Memory B cell (primary cell): Measurements from ENCODE around the gene DNAJB11.
"Not testable (repeated sequence)": the region's sequence is repeated elsewhere in the genome, so short reads cannot be mapped to it uniquely, and the experiment has no call there.

ENCODE experiments used
- ATAC-seq: fragments of 150-1000 bp; cut with Tn5 transposase; 2 replicates; pipeline ENCODE4 v1.10.0; 2021; ENCODE audit warnings: low read depth, mild to moderate bottlenecking, moderate library complexity
- DNase-seq, 2 donors: peaks; one replicate each; pipeline ENCODE4 v3.0.0; 2022; ENCODE audit warnings: low spot score in 2 of 2
- H3K27ac Mint-ChIP-seq: one replicate; pipeline ENCODE4 v1.8.0; 2022; ENCODE audit warnings: mild to moderate bottlenecking, moderate library complexity, mixed read lengths
- H3K27me3 Mint-ChIP-seq: one replicate; pipeline ENCODE4 v1.8.0; 2022; ENCODE audit warnings: mixed read lengths
- H3K36me3 Mint-ChIP-seq: one replicate; pipeline ENCODE4 v1.8.0; 2022; ENCODE audit warnings: mild to moderate bottlenecking, mixed read lengths
- H3K4me1 Mint-ChIP-seq: one replicate; pipeline ENCODE4 v1.8.0; 2022; ENCODE audit warnings: mixed read lengths
- H3K4me3 Mint-ChIP-seq: one replicate; pipeline ENCODE4 v1.8.0; 2022; ENCODE audit warnings: mild to moderate bottlenecking, moderate library complexity, mixed read lengths
- H3K9me3 Mint-ChIP-seq: one replicate; pipeline ENCODE4 v1.8.0; 2022; ENCODE audit warnings: mixed read lengths

Gene DNAJB11

DNA sequence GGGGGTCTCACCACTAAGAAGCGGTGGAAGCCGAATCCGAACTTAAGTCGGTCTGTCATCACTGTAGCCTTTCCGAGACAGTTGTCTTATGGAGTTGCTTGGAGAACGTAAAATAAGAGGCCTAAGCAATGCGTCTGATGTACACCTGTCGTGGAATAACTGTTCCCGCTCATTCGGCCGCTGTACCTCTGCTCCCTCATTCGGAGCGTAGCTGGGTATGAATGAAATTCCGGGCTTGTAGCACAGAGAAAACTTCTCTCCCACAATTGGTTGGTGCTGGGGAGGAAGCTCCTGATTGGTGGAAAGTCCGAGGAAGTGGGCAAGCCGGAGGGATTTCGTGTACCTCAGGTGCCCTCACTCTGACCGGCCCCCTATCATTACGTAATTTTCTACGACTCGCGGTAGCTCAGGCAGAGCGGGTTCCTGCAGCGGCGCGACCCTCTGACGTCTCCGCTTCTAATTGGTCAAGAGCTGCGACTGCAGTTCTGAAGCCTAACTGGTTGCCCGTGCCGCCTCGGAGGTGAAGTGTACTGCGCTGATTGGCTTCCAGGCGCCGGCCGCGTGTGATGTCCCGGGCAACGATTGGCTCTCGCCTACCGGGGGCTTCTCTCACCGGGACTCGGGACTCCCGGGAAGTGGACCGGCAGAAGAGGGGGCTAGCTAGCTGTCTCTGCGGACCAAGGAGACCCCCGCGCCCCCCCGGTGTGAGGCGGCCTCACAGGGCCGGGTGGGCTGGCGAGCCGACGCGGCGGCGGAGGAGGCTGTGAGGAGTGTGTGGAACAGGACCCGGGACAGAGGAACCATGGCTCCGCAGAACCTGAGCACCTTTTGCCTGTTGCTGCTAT lies at the start of gene DNAJB11:
DNAJB11 (plus strand) TSS at position 625 of the 845 bp plus-strand sequence; CDS start at position 803, 178 bp downstream.
- Mint-ChIP-seq H3K36me3 (peaks cover 2% of the 10 kb centered on the region), H3K4me3 (peak within 1 kb of the TSS; percentile 97), H3K9me3 (no peaks in the 10 kb centered on the region), H3K27ac (peak within 1 kb of the TSS; percentile 98), H3K4me1 (peaks cover 22% of the 10 kb centered on the region), H3K27me3 (no peaks in the 10 kb centered on the region)
- peak; percentile 88 to 91 for DNase-seq
- ATAC-seq: peak; percentile 76

DNA sequence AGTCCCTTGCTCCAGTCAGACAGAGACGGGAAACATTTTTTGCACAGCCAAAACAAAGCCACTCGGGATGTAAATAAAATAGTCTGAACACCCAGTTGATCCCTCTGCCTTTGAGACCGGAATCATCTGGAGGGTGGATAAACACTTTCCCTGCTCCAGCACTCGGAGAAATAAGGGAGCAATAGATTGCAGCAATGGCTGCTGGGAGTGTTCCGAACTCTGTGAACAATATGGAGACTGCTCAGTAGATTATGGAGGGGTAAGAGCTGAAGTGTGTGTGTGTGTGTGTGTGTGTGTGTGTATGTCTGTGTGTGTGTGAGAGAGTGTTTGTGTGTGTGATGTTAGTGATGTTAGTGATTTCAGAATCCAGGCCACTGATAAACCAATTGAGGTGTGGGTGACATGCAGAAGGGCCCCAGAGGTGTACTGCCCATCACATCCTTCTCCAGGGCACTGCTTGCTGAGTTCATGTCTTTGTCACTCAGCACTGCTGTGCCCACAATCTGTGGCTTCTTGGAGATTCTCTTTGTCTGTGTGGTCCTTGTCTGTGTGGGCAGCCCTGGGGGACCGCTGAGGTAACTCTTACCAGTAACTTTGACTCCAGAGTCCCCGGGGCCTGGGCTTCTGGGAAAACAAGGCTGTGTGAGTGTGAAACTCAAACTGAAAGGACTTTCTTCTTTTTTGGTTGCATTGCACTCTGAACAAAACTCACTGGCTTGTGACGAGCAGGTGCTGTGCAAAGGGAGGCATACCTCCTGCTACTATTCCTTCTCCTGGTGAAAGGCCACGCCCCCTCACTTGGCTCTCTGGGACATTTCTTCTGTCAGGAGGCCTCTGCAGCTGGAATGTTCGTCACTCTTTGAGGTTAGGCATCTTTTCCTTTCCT lies 49.3 kb upstream of the DNAJB11 start:
- DNase-seq: no peak
- Mint-ChIP-seq H3K36me3 (no peaks in the 10 kb centered on the region), H3K4me3 (peak overlapping the region; percentile 1), H3K27me3 (no peaks in the 10 kb centered on the region), H3K27ac (peak overlapping the region; percentile 86), H3K4me1 (peaks cover 53% of the 10 kb centered on the region), H3K9me3 (no peaks in the 10 kb centered on the region)
- peak; percentile 34 for ATAC-seq

DNA sequence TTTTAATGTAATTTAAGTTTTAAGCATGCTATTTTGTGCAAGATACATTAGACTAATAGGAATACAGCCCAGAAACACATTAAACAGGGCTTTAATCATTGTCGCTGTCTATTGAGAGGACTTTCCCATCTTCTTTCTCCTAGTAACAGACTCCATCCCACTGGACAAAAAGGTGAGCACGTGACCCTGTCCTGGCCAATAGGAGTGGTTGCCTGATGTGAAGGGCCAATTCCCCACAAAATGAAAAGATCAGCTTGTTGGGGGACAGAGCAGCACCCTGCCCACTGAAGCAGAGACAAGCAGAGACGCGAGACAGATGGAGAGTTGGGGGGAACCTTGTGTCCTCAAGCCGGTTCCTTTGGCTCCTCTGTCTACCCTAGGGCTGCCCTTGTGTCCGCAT lies 47.5 kb upstream of the DNAJB11 start:
- Mint-ChIP-seq H3K27me3 (no peaks in the 10 kb centered on the region), H3K9me3 (no peaks in the 10 kb centered on the region), H3K4me3 (no peak overlapping the region), H3K27ac (peak overlapping the region; percentile 79), H3K4me1 (peaks cover 62% of the 10 kb centered on the region), H3K36me3 (no peaks in the 10 kb centered on the region)
- no peak for ATAC-seq
- no peak for DNase-seq

DNA sequence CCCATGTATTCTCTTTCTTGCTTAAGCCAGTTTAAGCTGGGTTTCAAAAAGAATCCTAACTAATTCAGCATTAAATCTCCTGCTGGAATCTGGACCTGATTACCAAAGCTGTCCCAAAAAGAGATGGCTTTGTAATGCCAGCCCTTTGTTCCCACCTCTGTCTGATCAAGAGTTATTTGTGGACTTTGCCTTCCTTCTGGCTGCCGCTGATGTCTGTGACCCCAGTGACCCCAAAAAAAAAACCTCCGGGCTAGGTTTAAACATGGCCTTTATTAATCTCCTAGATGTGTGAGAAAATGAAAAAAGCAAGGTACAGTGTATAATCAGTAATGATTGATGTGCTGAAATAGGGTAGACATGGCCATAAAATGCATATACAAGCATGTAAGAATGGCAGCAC lies 47.1 kb upstream of the DNAJB11 start:
- peak overlapping the region; percentile 66 for H3K27ac Mint-ChIP-seq
- no peak overlapping the region for H3K4me3 Mint-ChIP-seq
- ATAC-seq (no peak), DNase-seq (no peak)
- peaks cover 65% of the 10 kb centered on the region for H3K4me1 Mint-ChIP-seq
- H3K27me3 Mint-ChIP-seq: no peaks in the 10 kb centered on the region
- no peaks in the 10 kb centered on the region for H3K36me3 Mint-ChIP-seq
- peaks cover 1% of the 10 kb centered on the region for H3K9me3 Mint-ChIP-seq

DNA sequence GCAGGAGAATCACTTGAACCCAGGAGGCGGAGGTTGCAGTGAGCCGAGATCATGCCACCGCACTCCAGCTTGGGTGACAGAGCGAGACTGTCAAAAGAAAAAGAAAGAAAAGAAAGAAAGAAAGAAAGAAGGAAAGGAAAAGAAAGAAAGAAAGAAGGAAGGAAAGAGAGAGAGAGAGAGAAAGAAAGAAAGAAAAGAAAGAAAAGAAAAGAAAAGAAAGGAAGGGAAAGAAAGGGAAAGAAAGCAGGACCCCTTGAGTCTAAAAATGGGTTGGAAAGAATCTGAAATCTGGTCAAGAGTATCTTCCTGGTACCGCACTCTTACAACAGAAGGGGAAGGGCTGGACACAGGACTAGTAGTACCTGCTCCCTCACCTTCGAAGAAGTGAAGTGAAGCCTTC lies 45.9 kb upstream of the DNAJB11 start:
- Mint-ChIP-seq H3K4me3 (no peak overlapping the region), H3K9me3 (peaks cover 1% of the 10 kb centered on the region), H3K27ac (peak overlapping the region; percentile 94), H3K27me3 (no peaks in the 10 kb centered on the region), H3K36me3 (no peaks in the 10 kb centered on the region), H3K4me1 (peaks cover 69% of the 10 kb centered on the region)
- no peak for ATAC-seq
- no peak for DNase-seq

DNA sequence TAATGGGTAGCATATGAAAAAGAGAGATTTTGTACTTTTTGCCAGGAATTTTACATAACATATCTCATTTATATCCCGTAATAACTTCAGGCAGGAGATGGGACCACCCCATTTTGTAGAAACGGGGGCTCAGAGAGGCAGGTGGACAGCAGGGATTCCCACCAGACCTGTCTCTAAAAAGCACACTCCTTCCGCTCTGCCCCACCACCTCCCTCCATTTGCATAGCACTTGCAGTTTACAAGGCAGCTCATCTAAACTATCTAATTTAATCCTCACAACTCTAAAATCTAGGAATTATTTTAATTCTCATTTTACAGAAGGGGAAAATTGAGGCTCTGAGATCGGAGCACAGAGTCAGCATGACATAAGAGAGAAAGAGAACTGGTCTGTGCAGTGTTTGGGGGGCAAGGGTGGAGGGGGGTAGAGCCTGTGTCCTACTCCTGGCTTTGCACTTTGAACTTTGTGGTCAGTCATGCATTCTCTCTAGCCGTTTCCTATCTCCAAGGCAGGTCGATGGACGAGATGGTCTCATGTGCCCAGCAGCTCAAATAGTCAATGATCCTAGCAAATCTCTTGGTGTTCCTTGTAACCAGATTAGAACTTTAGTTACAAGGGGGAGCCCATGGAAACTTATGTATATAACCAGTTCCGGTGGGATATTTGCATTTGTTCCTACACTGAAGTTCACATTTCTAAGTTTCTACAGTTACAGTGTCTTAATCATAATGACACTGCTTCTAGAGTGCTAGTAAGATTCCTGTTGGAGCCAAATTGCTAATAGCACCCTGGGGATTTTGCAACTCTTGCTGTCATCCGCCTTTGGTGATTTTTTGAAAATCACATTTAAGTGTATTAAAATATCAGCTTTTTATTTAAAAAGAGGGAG lies 44.9 kb upstream of the DNAJB11 start:
- H3K27ac Mint-ChIP-seq: peak overlapping the region; percentile 94
- H3K9me3 Mint-ChIP-seq: peaks cover 1% of the 10 kb centered on the region
- H3K4me3 Mint-ChIP-seq: peak overlapping the region; percentile 33
- H3K4me1 Mint-ChIP-seq: peaks cover 69% of the 10 kb centered on the region
- DNase-seq: no peak
- H3K27me3 Mint-ChIP-seq: no peaks in the 10 kb centered on the region
- H3K36me3 Mint-ChIP-seq: no peaks in the 10 kb centered on the region
- no peak for ATAC-seq

DNA sequence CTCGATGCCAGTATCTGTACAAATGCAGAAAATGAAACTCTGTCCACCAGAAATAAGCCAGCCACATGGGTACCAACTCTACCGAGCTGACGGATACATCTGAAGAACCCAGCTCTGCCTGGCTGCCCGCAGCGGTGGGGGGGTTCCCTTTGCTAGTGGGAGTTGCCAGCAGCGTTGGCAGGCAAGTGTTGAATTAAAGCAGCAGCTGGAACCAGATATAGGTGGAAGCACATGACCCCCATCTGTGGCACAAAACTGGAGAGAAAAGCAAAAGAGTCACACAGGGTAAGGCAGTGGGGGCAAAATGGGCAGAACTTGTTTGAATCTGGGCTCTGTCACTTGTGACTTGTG lies 44.3 kb upstream of the DNAJB11 start:
- Mint-ChIP-seq H3K27me3 (no peaks in the 10 kb centered on the region), H3K4me3 (peak overlapping the region; percentile 24), H3K9me3 (peaks cover 1% of the 10 kb centered on the region), H3K36me3 (no peaks in the 10 kb centered on the region), H3K27ac (peak overlapping the region; percentile 94), H3K4me1 (peaks cover 67% of the 10 kb centered on the region)
- ATAC-seq (peak; percentile 91), DNase-seq (peak; percentile 68 to 80)

DNA sequence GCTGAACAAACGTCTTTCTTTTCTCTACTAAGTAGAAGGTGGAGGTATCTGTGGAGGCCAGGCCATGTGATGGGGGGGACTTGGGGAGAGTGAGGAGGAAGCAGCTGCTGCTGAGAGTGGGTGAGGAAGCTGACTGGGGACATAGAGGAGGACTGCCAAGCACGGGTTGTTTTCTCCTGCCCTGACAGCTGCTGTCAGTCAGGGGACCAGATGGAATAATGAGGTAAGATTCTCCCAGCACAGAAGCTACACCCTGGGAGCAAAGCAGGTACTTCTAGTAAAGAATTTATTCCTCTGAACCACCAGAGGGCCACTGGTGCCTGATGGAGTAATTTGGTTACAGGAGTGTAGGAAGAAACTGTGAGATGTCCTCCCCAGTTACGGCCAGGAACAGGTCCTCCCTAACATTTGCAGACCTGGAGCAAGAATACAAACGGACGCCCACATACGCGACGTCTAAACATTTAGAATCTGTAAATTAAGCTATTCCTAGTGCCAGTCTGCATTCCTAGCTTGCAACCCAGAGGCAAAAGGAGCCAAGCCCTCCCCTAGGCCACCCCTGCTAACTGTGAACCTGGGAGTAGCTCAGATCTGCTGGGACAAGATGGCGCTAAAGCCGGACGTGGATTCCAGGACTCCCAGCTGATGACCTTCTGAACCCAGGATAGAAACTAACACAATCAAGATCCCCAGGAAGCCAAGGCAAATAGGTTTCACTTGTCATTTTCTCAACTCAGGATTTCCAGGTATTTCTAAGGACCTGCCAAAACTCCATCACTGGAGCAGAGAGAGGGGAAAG lies 41.1 kb upstream of the DNAJB11 start:
- H3K36me3 Mint-ChIP-seq: no peaks in the 10 kb centered on the region
- H3K4me1 Mint-ChIP-seq: peaks cover 70% of the 10 kb centered on the region
- no peaks in the 10 kb centered on the region for H3K27me3 Mint-ChIP-seq
- peak; percentile 15 for ATAC-seq
- peaks cover 1% of the 10 kb centered on the region for H3K9me3 Mint-ChIP-seq
- peak overlapping the region; percentile 94 for H3K27ac Mint-ChIP-seq
- DNase-seq: no peak
- H3K4me3 Mint-ChIP-seq: peak overlapping the region; percentile 49

DNA sequence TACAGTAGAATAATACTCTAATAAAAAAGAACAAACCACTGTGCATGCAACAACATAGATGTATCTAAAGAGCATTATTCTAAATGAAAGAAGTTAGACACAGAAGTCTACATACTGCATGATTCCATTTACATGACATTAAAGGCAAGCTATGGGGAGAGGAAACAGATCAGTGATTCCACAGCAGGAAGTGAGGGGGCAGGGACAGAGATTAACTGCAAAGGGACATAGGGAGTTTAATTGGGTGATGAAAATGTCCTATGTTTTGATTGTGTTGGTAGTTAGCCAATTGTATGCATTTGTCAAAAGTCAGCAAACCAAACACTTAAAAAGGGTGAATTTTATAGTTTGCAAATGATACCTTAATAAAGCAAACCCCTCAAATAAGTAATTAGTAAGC lies 40.1 kb upstream of the DNAJB11 start:
- no peaks in the 10 kb centered on the region for H3K36me3 Mint-ChIP-seq
- DNase-seq: no peak
- ATAC-seq: no peak
- peaks cover 68% of the 10 kb centered on the region for H3K4me1 Mint-ChIP-seq
- H3K9me3 Mint-ChIP-seq: peaks cover 1% of the 10 kb centered on the region
- no peaks in the 10 kb centered on the region for H3K27me3 Mint-ChIP-seq
- H3K4me3 Mint-ChIP-seq: no peak overlapping the region
- peak overlapping the region; percentile 76 for H3K27ac Mint-ChIP-seq

DNA sequence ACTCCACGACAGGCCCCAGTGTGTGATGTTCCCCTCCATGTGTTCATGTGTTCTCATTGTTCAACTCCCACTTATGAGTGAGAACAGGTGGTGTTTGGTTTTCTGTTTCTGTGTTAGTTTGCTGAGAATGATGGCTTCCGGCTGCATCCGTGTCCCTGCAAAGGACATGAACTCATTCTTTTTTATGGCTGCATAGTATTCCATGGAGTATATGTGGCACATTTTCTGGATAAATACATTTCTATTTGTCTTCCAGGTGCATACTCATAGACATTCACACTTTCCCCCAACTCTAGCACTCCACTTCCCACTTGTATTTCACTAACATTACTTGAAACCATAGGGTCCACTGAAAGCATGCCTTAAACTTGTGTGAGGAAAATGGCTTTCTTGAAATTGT lies 38.8 kb upstream of the DNAJB11 start:
- not testable (repeated sequence) for H3K4me3 Mint-ChIP-seq, ATAC-seq, H3K27me3 Mint-ChIP-seq, H3K9me3 Mint-ChIP-seq, H3K36me3 Mint-ChIP-seq, DNase-seq
- peaks cover 66% of the 10 kb centered on the region for H3K4me1 Mint-ChIP-seq
- peak overlapping the region; percentile 99 for H3K27ac Mint-ChIP-seq

DNA sequence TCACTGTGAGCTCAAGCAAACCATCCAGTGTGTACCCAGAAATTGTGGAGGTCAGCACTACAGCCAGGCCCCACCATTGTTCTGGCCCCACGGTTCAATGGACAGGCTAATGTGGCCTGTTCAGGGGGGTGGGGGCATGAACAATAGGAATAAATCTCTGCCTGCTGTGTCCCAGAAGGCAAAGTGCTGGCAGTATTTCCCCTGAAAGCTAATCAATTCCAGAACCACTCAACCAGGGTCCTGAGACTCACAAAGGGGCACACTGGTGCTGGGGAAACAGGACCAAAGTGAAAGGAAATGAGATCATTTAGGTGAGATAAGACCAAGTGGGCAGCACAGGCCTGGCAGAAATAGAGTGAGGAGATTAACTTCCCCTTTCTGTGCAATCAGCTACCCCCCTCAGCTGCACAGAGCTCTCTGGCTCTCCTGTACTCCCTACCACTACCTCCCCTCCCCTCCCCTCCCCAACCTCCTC lies 37.9 kb upstream of the DNAJB11 start:
- Mint-ChIP-seq H3K4me3 (peak overlapping the region; percentile 55), H3K27me3 (no peaks in the 10 kb centered on the region), H3K4me1 (peaks cover 65% of the 10 kb centered on the region), H3K27ac (peak overlapping the region; percentile 99), H3K36me3 (no peaks in the 10 kb centered on the region), H3K9me3 (peaks cover 1% of the 10 kb centered on the region)
- peak; percentile 56 for ATAC-seq
- peak in 1 of 2 donors; percentile 51 for DNase-seq

DNA sequence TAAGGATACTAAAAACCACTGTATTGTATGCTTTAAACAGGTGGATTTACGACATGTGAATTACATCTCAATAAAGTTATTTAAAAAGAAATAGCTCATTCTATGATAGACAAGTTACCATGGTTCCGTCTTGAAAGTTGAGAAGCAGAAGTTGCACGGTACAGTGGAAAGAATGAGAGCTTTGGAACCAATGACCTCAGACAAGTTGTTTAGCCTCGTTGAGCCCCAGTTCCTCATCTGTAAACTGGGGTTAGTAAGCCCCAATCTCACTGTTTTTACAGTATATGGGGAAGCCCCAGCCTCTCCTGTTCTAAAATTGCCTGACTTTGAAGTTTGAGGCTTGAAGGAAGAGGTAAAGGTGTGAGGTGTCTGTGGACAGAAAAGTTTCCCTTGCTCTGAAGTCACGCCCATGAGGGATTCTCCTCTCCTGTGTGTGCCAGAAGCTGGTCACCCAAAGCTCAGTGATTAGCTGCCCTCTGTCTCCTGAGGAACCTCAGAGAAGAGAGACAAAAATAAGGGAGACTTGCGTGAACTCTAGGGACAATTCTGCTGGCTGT lies 36.3 kb upstream of the DNAJB11 start:
- no peaks in the 10 kb centered on the region for H3K9me3 Mint-ChIP-seq
- H3K4me1 Mint-ChIP-seq: peaks cover 55% of the 10 kb centered on the region

More for the DNA sequence above, 36.3 kb upstream of the DNAJB11 start:
- H3K4me3 Mint-ChIP-seq: peak overlapping the region; percentile 70
- H3K27me3 Mint-ChIP-seq: no peaks in the 10 kb centered on the region
- DNase-seq (peak; percentile 40 to 81), ATAC-seq (peak; percentile 92)
- no peaks in the 10 kb centered on the region for H3K36me3 Mint-ChIP-seq
- peak overlapping the region; percentile 99 for H3K27ac Mint-ChIP-seq
